ENCODE data around the gene DDX49. TPM values are rescaled to one million over a fixed set of nuclear protein-coding genes. Genes with fewer than 3 reads are reported as not detected.
"Not testable (repeated sequence)": the region's sequence is repeated elsewhere in the genome, so short reads cannot be mapped to it uniquely, and the experiment has no call there.

Gene DDX49
- total RNA-seq, 1 experiment from 2014 or later = 51.9 TPM

DNA sequence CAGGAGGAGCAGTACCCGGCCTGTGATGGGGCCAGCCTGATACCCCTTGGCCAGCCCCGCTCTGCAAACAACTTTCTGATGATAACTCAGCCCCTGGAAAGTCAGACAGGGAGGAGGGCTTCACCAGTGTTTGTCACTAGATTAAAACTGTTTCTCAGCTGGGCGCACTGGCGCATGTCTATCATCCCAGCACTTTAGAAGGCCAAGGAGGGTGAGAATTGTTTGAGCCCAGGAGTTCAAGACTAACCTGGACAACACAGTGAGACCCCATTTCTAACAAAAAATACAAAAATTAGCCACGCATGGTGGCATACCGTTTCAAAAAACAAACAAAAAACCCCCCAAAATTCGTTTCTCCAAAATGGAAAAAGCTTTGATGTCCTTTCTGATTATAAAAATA is 18.0 kb upstream of the DDX49 start:
- no TSS peak for BruUV-seq (replicated peaks)
- ATAC-seq = no peak
- intact Hi-C loops (cut with micrococcal nuclease) = no loop called here
- POLR2A ChIA-PET = no interaction called here
- CTCF ChIA-PET = no interaction called here
- H2AFZ ChIP-seq (ENCODE audit: low read depth, low read length, poor library complexity, severe bottlenecking) = no peak overlapping the region
- H3K36me3 ChIP-seq (ENCODE audit: control insufficient read depth in 1 of 2, insufficient read depth in 2 of 2, low read length in 2 of 2) = peaks cover 0 to 9% of the 10 kb centered on the region in 2 experiments; a peak in 3 of 4 replicates
- no peak for TF ChIP-seq EZH2 (IDR thresholded peaks at IDR 0.05)
- H3K4me1 ChIP-seq (ENCODE audit: control insufficient read depth in 1 of 2, insufficient read depth in 2 of 2, low read length in 2 of 2) = no peaks in the 10 kb centered on the region
- DNase-seq (ENCODE audit: low read depth, low spot score) = no peak
- no peaks in the 10 kb centered on the region for H3K79me2 ChIP-seq (ENCODE audit: insufficient read depth, low read length)
- no peak overlapping the region for H3K9ac ChIP-seq (ENCODE audit: low read length)
- RAD21 ChIA-PET (ENCODE audit: low non-redundant PET in 1 of 2, low total read pairs in 2 of 2, uncharacterized antibody in 2 of 2, unreplicated experiment in 2 of 2) = no interaction called here
- no peaks in the 10 kb centered on the region for H3K9me2 ChIP-seq (ENCODE audit: insufficient read depth)
- H4K20me1 ChIP-seq (ENCODE audit: insufficient read depth) = no peaks in the 10 kb centered on the region
- no peaks in the 10 kb centered on the region for H3K27me3 ChIP-seq (ENCODE audit: insufficient read depth, low read length)
- H3K4me2 ChIP-seq (ENCODE audit: low read length) = no peak overlapping the region
- H3K27ac ChIP-seq (ENCODE audit: low read depth, low read length) = no peak overlapping the region
- H3K9me3 ChIP-seq (ENCODE audit: control insufficient read depth in 1 of 2, insufficient read depth in 1 of 2, low read depth in 1 of 2, low read length in 2 of 2) = no peaks in the 10 kb centered on the region
- no peak overlapping the region for H3K4me3 ChIP-seq (replicated peaks in 1 of 2; ENCODE audit: low read depth in 1 of 2, low read length in 2 of 2)

DNA sequence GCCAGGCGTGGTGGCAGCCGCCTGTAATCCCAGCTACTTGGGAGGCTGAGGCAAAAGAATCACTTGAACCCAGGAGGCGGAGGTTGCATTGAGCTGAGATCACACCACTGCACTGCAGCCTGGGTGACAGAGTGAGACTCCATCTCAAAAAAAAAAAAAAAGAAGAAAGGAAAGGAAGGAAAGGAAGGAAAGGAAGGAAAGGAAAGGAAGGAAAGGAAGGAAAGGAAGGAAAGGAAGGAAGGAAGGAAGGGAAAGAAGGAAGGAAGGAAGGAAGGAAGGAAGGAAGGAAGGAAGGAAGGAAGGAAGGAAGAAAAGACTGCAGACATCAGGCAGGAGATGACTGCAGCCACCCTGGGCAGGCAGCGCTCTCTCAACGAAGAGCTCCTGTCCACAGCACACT is 17.0 kb upstream of the DDX49 start:
- CTCF ChIA-PET, ATAC-seq: not testable (repeated sequence)

More for the DNA sequence above, 17.0 kb upstream of the DDX49 start:
- H3K4me3 ChIP-seq (replicated peaks in 1 of 2; ENCODE audit: low read depth in 1 of 2, low read length in 2 of 2); BruUV-seq (replicated peaks); H3K4me2 ChIP-seq (ENCODE audit: low read length); POLR2A ChIA-PET; H3K27ac ChIP-seq (ENCODE audit: low read depth, low read length); H3K79me2 ChIP-seq (ENCODE audit: insufficient read depth, low read length); DNase-seq (ENCODE audit: low read depth, low spot score); intact Hi-C loops (cut with micrococcal nuclease); H3K9me3 ChIP-seq (ENCODE audit: control insufficient read depth in 1 of 2, insufficient read depth in 1 of 2, low read depth in 1 of 2, low read length in 2 of 2); H3K9me2 ChIP-seq (ENCODE audit: insufficient read depth); RAD21 ChIA-PET (ENCODE audit: low non-redundant PET in 1 of 2, low total read pairs in 2 of 2, uncharacterized antibody in 2 of 2, unreplicated experiment in 2 of 2); H4K20me1 ChIP-seq (ENCODE audit: insufficient read depth); H3K4me1 ChIP-seq (ENCODE audit: control insufficient read depth in 1 of 2, insufficient read depth in 2 of 2, low read length in 2 of 2); H3K9ac ChIP-seq (ENCODE audit: low read length); H2AFZ ChIP-seq (ENCODE audit: low read depth, low read length, poor library complexity, severe bottlenecking); H3K36me3 ChIP-seq (ENCODE audit: control insufficient read depth in 1 of 2, insufficient read depth in 2 of 2, low read length in 2 of 2); H3K27me3 ChIP-seq (ENCODE audit: insufficient read depth, low read length): not testable (repeated sequence)

Measured in HCT116 (cell line).